ENCODE measurements around the gene KAZN. TPM values are rescaled to one million over a fixed set of nuclear protein-coding genes. Genes with fewer than 3 reads are reported as not detected.

Gene KAZN
- total and polyA plus RNA-seq, 2 donors (not counting 1 experiment from before 2014, with no cell fraction given), result 3.4 to 5.0 TPM

DNA sequence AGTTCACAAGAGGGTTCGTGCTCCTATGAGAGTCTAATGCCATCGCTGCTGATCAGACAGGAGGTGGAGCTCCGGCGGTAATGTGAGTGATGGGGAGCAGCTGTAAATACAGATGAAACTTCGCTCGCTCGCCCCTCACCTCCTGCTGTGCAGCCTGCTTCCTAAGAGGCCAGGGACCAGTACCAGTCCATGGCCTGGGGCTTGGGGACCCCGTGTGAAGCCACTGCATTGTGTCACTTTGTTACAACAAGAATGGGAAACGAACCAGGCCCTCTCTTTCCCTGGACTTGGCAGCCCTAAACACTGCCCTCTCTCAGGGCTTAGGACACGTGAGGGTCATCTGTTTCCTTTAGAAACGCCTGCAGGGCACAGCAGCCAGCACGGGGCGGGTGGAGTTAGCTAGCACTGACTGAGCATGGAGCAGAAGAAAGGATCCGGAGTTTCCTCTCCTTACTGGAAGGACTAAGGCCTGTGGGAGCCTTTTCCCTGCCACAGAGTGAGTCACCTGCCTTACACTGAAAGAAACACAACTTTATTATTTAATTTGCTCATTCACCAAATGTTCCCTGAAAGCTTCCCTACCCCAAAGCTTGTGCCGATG, 369.9 kb downstream of the KAZN start:
- H3K9me3 ChIP-seq (ENCODE audit: control insufficient read depth, insufficient read depth, low read depth, low read length), result no peaks in the 10 kb centered on the region
- DNase-seq (ENCODE audit: low read depth in 2 of 2), result peak; percentile 84 to 91
- H3K4me2 ChIP-seq (ENCODE audit: extremely low read depth, insufficient read depth, low read length), result peak overlapping the region; percentile 48
- H4K20me1 ChIP-seq (ENCODE audit: control insufficient read depth, extremely low read depth, insufficient read depth, low read length), result no peaks in the 10 kb centered on the region
- H3K27ac ChIP-seq (ENCODE audit: insufficient read depth, low read length), result peak overlapping the region; percentile 84
- no peaks in the 10 kb centered on the region for H3K36me3 ChIP-seq (ENCODE audit: control insufficient read depth, insufficient read depth, low read length)
- no peak overlapping the region for H3K9ac ChIP-seq (ENCODE audit: insufficient read depth, low read length)
- no peaks in the 10 kb centered on the region for H3K27me3 ChIP-seq (ENCODE audit: control insufficient read depth, insufficient read depth, low read length)
- H3K4me3 ChIP-seq (replicated peaks in 1 of 4; ENCODE audit: control extremely low read depth in 1 of 4, insufficient read depth in 1 of 4, low read depth in 3 of 4, low read length in 4 of 4), result no peak overlapping the region
- H3K4me1 ChIP-seq (ENCODE audit: control insufficient read depth, extremely low read depth, insufficient read depth, low read length), result peaks cover 25% of the 10 kb centered on the region
- TF ChIP-seq CTCF (conservative IDR thresholded peaks at IDR 0.05 in 1 of 2, IDR thresholded peaks at IDR 0.05 in 1 of 2; ENCODE audit: low read depth in 1 of 2, low read length in 2 of 2), result no peak
- TF ChIP-seq EZH2 (IDR thresholded peaks at IDR 0.05; ENCODE audit: low read length, missing control alignments), result no peak
- H2AFZ ChIP-seq (ENCODE audit: low read length), result peak overlapping the region; percentile 19
- H3K79me2 ChIP-seq (ENCODE audit: control insufficient read depth, insufficient read depth, low read length), result peaks cover 6% of the 10 kb centered on the region

DNA sequence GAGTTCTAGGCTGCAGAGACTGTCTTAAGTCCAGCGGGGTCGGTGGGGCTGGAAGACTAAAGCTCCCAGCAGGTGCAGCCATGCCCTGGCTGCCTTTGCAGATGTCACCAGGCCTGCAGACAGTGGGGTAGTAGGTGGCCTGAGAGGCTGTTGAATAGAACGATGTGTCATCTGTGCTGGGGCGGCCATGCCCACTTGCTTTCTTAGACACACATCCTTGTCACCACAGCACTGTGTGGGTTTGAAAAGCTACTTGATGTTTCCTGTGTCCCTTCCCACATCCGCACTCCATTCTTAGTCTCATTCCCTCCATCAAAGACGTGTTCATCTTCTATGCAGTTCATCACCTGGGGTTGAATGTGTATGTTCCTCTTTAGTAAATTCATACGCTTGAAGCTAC, 370.5 kb downstream of the KAZN start:
- H3K4me3 ChIP-seq (replicated peaks in 1 of 4; ENCODE audit: control extremely low read depth in 1 of 4, insufficient read depth in 1 of 4, low read depth in 3 of 4, low read length in 4 of 4), result no peak overlapping the region
- peak overlapping the region; percentile 84 for H3K27ac ChIP-seq (ENCODE audit: insufficient read depth, low read length)
- no peaks in the 10 kb centered on the region for H3K9me3 ChIP-seq (ENCODE audit: control insufficient read depth, insufficient read depth, low read depth, low read length)
- no peaks in the 10 kb centered on the region for H4K20me1 ChIP-seq (ENCODE audit: control insufficient read depth, extremely low read depth, insufficient read depth, low read length)
- H3K4me1 ChIP-seq (ENCODE audit: control insufficient read depth, extremely low read depth, insufficient read depth, low read length), result peaks cover 25% of the 10 kb centered on the region
- H3K36me3 ChIP-seq (ENCODE audit: control insufficient read depth, insufficient read depth, low read length), result no peaks in the 10 kb centered on the region
- no peaks in the 10 kb centered on the region for H3K27me3 ChIP-seq (ENCODE audit: control insufficient read depth, insufficient read depth, low read length)
- TF ChIP-seq CTCF (conservative IDR thresholded peaks at IDR 0.05 in 1 of 2, IDR thresholded peaks at IDR 0.05 in 1 of 2; ENCODE audit: low read depth in 1 of 2, low read length in 2 of 2) (no peak), EZH2 (IDR thresholded peaks at IDR 0.05; ENCODE audit: low read length, missing control alignments) (no peak)
- DNase-seq (ENCODE audit: low read depth in 2 of 2), result no peak
- H3K79me2 ChIP-seq (ENCODE audit: control insufficient read depth, insufficient read depth, low read length), result peaks cover 5% of the 10 kb centered on the region
- H3K4me2 ChIP-seq (ENCODE audit: extremely low read depth, insufficient read depth, low read length), result no peak overlapping the region
- H3K9ac ChIP-seq (ENCODE audit: insufficient read depth, low read length), result no peak overlapping the region
- no peak overlapping the region for H2AFZ ChIP-seq (ENCODE audit: low read length)

DNA sequence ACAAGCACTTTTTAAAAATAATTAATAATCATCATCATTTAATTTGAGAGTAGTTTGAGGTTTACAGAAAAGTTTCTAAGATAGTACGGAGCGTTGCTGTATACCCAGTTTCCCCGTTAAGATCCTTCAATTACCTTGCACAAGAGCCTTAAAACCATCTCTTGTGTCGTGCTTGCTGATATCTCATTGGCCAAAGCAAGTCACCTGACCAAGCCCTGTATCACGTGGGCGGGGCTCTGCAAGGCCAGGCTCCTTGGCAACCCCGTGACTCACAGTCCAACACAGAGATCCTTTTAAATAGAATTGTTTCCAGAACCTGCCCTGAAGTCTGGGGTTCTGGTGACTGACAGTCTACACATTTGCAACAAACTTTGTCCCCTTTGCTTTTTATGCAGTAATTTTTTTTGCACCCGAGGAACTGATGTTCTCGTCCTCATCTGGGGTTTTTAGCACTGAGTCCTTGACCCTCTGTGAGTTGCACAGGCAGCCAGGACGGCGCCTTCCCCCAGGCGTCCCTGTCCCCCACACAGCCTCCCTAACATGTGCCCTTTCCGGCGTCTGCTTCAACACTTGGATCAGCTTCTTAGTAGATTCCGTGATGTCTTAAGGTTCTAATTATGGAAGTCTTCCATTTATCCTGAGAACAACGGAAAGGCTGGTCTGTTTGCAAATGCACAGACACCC, 371.8 kb downstream of the KAZN start:
- DNase-seq (ENCODE audit: low read depth in 2 of 2), result peak; percentile 79 to 88
- Histone ChIP-seq H3K4me3 (replicated peaks in 1 of 4; ENCODE audit: control extremely low read depth in 1 of 4, insufficient read depth in 1 of 4, low read depth in 3 of 4, low read length in 4 of 4) (no peak overlapping the region), H3K79me2 (ENCODE audit: control insufficient read depth, insufficient read depth, low read length) (peaks cover 5% of the 10 kb centered on the region), H3K9me3 (ENCODE audit: control insufficient read depth, insufficient read depth, low read depth, low read length) (no peaks in the 10 kb centered on the region), H3K27me3 (ENCODE audit: control insufficient read depth, insufficient read depth, low read length) (no peaks in the 10 kb centered on the region), H3K36me3 (ENCODE audit: control insufficient read depth, insufficient read depth, low read length) (no peaks in the 10 kb centered on the region), H3K27ac (ENCODE audit: insufficient read depth, low read length) (peak overlapping the region; percentile 28), H3K4me2 (ENCODE audit: extremely low read depth, insufficient read depth, low read length) (no peak overlapping the region), H3K9ac (ENCODE audit: insufficient read depth, low read length) (no peak overlapping the region), H3K4me1 (ENCODE audit: control insufficient read depth, extremely low read depth, insufficient read depth, low read length) (peaks cover 22% of the 10 kb centered on the region), H2AFZ (ENCODE audit: low read length) (no peak overlapping the region), H4K20me1 (ENCODE audit: control insufficient read depth, extremely low read depth, insufficient read depth, low read length) (no peaks in the 10 kb centered on the region)
- TF ChIP-seq CTCF (conservative IDR thresholded peaks at IDR 0.05 in 1 of 2, IDR thresholded peaks at IDR 0.05 in 1 of 2; ENCODE audit: low read depth in 1 of 2, low read length in 2 of 2) (no peak), EZH2 (IDR thresholded peaks at IDR 0.05; ENCODE audit: low read length, missing control alignments) (no peak)

Measured in fibroblast of lung (primary cell).